ENCODE measurements around the gene ROBO2.

- TF ChIP-seq, protein P1, sequence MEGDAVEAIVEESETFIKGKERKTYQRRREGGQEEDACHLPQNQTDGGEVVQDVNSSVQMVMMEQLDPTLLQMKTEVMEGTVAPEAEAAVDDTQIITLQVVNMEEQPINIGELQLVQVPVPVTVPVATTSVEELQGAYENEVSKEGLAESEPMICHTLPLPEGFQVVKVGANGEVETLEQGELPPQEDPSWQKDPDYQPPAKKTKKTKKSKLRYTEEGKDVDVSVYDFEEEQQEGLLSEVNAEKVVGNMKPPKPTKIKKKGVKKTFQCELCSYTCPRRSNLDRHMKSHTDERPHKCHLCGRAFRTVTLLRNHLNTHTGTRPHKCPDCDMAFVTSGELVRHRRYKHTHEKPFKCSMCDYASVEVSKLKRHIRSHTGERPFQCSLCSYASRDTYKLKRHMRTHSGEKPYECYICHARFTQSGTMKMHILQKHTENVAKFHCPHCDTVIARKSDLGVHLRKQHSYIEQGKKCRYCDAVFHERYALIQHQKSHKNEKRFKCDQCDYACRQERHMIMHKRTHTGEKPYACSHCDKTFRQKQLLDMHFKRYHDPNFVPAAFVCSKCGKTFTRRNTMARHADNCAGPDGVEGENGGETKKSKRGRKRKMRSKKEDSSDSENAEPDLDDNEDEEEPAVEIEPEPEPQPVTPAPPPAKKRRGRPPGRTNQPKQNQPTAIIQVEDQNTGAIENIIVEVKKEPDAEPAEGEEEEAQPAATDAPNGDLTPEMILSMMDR (IDR thresholded peaks at IDR 0.05; ENCODE audit: poor library complexity, severe bottlenecking) = no peak
- TF ChIP-seq POLR2AphosphoS5 (IDR thresholded peaks at IDR 0.05) (no peak), SMC3 (conservative IDR thresholded peaks at IDR 0.05; ENCODE audit: poor library complexity) (no peak), EZH2 (IDR thresholded peaks at IDR 0.05; ENCODE audit: borderline replicate concordance, insufficient read depth, low read length, poor library complexity, severe bottlenecking) (no peak), TAF1 (IDR thresholded peaks at IDR 0.05; ENCODE audit: low read depth) (no peak)
Observed at GRCh38 chr3:77370413-77370812, 330.5 kb downstream of the ROBO2 start.
